Choroid plexus epithelial cell (primary cell): Measurements from ENCODE around the gene RUSC2.

Experiments used
- DNase-seq: peaks from one replicate; pipeline ENCODE4 v3.0.0-alpha.2; 2010; ENCODE audit warnings: low read depth
- H3K4me3 ChIP-seq: 2 replicates; pipeline ENCODE4 v1.5.1; 2011; ENCODE audit warnings: low read depth, mild to moderate bottlenecking, control low read depth, low read length, moderate library complexity
- CTCF ChIP-seq: conservative IDR thresholded peaks from 2 replicates; pipeline ENCODE4 v1.5.1; 2011; ENCODE audit warnings: low read depth, mild to moderate bottlenecking, control low read depth, inconsistent platforms, low read length, moderate library complexity

The RUSC2 gene

GRCh38 chr9:35538361-35539234 is 48.7 kb downstream of the RUSC2 start:
- no peak for TF ChIP-seq CTCF
- DNase-seq, result peak; percentile 81
- peak overlapping the region; percentile 56 for H3K4me3 ChIP-seq
